Putamen (tissue), 1 donor: ENCODE data around the gene MYL12A.
"Not testable (repeated sequence)": the region's sequence is repeated elsewhere in the genome, so short reads cannot be mapped to it uniquely, and the experiment has no call there.

Source experiments
- DNase-seq: peaks from one replicate; pipeline ENCODE4 v3.0.0-alpha.2; 2016; ENCODE audit warnings: low spot score

The MYL12A gene

DNA sequence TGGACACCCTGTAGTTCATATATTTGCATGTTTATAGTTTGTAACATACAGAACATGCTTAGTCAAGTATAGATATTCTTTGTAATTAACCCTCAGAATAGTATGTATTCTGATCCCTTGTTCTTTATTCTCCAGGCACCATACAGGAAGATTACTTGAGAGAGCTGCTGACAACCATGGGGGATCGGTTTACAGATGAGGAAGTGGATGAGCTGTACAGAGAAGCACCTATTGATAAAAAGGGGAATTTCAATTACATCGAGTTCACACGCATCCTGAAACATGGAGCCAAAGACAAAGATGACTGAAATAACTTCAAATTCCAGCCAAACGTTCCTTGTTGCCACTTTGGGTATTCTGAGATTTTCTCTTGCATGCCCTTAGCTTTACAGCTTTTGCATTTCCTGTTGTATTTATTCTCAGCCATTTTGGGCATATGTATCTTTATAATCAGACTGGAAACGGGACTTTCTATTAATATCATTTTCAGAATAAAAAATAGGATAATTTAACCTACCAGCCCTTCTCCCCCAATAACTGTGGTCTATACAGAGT is 8.1 kb downstream of the MYL12A start:
- no peak for DNase-seq

DNA sequence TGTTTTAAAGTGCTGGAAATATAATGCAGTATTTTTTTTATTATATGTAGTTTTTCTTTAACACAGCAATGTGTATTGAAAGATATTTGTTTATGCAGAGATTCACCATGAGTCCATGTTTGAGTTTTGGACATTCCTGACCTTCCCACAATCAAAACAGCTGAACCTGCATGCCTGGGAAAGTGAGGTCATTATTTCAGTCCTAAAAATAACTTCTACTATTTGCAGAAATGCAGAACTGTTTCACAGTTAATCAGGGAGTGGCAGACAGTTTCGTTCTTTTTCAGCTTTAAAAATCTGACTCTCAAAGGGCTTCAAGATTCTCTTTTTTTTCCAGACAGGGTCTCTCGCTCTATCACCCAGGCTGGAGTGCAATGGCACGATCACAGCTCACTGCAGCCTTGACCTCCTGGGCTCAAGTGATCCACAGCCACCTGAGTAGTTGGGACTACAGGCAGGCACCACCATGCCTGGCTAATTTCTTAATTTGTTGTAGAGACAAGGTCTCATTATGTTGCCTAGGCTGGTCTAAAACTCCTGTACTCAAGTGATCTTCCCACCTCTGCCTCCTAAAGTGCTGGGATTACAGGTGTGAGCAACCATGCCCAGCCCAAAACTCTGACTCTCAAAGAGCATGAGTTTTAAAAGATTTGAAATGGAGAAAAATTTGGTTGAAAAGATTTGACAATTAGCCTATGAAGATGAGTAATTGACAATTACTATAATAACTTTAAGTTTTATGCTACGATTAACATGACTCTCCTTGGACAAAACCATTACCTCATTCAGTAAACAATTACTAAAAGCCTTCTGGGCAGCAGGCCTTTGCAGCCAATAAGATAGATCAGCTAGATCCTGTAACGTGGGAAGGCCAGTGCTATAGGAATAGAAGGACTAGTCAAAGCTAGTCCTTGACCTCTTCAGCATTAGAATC is 9.4 kb downstream of the MYL12A start:
- no peak for DNase-seq

DNA sequence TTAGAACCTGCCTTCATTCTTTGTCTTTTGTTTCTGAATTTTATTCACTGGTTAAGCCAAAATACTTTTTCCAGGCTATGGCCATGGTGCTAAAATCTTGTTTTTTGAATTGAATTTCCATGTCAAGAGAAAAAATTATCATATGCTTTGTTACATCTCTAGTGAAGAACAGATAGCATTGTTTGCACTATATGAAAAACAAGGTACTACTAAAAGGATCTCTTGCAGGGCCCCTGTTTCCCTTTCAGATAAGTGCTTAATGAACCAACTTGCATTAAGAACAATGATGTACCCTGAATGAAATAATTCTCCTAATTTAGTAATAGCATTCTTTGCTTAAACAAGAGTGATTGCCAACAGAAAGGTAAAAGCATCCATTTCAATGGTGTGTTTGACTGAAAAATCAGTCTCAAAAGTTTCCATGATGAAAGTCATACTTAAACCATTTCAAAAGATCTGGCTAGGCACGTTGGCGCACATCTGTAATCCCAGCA is 10.1 kb downstream of the MYL12A start:
- no peak for DNase-seq

DNA sequence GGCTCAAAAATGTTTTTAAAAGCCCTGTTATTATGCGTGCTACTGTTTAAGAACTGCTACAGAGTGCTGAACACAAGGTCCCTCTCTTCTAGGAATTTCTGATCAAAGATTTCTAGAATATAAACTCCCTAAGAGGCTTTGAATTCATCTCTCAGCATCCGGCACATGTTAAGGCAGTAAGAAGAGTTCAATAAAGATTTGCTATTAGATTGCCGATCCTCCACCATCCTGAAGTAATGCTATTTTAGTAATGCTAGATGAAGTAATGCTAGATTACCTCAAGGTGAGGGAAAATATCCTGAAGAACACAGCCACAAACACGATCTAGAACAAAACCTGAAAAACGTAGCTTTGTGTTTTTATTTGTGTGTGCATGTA is 13.4 kb downstream of the MYL12A start:
- DNase-seq, result no peak

DNA sequence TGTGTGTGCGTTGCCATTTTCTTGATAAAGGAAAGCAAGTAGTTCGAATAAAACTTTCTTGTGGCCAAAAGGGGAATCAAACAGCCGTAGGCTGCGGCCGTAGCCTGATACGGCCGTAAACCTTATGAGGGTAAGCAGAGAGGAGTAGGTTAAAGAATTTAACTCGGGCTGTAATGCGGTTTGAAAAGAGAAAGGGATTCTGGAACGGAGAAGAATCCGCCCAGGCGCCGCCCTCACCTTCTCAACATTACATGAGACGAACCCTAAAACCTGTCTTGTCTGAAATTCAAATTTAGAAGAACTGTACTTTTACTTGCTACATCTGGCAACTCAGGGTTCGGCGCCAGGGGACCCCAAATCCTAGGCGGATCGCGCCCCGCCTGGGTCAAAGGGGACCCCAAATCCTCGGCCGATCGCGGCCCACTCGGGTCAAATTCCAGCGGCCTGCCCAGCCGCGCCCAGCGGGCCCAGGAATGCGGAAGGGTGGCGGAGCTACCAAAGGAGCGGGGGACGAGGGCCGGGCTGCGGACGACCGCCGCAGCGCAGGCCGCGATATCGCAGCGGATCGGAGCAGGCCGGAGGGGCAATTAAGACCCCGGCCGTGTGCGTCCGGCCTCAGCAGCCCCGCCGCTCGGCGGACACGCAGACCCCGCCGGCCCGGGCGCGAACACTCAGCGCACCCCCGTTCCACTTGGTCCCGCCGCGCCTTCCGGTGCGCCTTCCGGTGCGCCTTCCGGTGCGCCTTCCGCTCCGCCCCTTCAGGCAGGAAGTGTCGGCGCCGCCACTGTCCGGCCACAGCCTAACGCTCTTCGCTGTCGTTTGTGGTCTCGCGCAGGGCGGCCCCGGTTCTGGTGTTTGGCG is 14.0 kb downstream of the MYL12A start, which contains the start of gene MYL12B:
Gene MYL12B, plus strand, starts transcription at position 761 of the 861 bp plus-strand sequence. CDS start 10,766 bp downstream, outside the sequence.
- DNase-seq, result peak; percentile 77

DNA sequence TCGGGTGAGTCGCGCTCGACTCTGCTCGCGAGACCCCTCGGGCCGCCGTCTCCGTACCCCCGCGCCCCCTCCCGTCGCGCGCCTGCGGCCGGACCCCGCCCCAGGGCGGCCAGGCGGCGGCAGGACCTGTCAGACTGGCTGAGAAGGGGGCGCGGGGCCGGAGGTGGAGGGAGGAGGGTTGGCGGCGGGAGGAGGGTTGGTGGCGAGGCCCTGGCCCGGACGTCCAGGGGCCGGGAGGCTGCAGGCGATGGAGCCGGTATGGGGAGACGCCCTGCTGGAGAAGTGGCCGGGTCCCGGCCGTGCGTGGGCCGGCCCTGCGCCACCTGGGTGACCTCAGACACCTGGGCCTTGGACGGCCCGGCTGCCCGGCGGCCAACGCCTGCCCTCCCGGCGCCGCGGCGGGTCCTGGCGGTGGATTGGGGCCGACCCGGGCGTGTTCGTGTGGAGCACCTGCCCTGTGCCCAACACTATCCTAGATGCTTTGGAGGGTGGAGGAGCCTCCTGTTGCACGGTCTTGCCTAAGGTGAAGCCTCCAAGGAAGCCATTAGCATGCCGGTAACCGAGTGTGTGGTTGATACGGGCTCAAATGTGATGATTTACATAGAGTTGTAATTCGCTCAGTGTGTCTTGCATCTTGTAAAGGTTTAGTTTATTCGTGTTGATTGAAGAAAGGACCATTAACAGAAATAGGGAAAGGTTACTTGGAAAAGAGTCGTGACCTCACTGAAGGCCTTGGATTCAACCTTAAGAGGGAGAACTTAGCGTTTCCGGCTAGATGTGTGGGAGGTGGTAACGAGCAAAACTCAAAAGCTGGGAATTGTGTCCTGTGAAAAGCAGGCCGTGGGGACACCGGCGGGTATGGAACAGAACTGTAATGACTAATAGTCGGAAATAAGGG is 14.9 kb downstream of the MYL12A start:
- DNase-seq, result peak; percentile 21

DNA sequence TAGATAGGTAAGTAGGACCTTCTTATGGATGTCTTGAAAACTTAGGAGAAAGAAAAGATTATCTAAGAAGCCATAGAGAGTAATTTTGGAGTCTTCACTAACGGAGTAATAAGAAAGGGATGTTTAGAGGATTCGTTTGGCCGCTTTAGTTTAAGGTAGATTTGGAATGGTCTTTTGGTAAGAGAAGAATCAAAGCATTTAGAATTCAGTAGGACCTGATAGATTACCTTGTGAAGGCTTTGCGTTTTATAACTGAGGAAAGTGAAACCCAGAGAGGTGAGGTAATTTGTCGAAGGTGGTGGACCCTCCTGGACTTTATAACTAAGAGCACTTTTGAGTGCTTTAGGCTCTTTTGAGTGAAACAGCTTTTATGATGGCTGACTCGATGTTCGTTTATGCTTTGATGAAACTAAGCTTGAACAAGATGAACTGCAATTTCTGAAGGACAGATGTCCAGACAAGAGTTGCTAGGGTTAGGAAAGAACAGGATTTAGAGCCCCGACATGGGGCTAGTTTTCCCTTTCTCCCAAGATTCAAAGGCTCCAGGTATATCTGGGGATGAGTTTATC is 15.6 kb downstream of the MYL12A start:
- no peak for DNase-seq

DNA sequence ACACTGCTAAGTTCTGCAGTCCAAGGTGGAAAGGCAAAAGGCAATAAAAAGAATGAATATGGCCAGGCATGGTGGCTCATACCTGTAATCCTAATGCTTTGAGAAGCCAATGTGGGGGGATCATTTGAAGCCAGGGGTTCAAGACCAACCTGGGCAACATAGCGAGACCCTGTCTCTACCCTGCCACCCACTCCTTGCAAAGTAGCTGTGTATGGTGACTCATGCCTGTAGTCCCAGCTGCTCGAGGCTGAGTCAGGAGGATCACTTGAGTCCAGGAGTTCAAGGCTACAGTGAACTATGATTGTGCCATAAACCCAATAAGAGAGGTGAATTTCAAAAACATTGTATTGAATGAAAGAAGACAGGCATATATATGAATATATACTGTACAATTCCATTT is 16.8 kb downstream of the MYL12A start:
- DNase-seq, result no peak

DNA sequence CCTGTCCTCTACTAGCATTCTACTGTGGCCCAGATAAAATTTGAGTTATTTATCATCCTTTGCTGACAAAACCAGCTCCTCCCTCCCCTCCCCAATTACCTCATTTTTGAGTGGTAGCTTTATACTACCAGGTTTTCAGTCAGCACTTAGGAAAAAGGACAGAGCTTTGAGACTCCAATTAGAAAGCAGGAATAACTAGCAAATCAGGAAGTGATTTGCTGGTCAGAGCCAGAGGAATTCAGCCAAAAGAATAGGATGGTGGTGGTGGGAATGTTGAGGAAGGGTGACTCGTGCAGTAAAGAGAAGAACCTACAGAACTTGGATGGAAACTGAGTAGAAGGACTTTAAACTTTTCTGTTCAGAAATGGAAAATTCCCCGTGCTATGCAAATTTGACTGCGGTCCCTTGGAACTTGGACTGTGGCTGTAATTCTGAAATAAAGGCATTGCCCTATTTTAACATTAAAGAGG is 18.0 kb downstream of the MYL12A start:
- no peak for DNase-seq

DNA sequence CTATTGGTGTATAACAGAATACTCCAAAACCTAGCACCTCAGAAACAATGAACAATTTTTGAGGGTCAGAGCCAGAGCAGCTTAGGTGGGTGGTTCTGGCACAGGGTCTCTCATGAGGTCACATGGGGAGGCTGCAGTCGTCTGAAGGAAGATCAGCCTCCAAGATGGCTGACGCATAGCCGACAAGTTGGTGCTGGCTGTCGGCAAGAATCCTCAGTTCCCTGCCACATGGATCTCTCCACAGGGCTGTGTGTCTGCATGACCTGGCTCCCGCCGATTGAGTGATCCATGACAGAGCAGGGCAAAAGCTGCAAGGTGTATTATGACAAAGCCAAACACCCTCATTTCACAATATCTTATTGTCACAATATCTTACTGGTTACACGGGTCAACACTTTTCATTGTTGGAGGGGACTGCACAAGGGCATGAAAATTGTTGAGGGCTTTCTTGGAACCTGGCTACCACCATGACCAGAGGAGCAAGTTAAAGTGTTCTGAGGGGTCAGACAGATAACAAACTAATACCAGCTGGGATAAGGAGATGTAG is 18.5 kb downstream of the MYL12A start:
- no peak for DNase-seq

DNA sequence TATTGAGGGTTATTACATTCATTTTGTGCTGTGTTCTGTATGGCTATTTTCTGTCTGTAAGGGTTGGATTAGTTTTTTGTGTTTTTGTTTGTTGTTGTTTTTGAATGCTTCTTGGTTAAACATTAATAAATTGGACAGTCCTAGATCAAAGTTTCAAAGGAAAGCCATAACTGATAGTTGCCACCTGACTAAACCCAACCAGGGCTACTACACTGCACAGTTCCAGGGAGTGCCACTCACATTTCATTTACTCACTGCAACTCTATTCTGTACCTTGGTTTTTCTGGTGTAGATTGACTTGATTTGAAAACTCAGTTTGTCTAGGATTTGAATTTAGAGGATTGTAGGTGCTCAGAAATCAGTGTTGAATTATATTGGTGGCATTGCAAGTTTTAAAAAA is 20.7 kb downstream of the MYL12A start:
- DNase-seq, result no peak

DNA sequence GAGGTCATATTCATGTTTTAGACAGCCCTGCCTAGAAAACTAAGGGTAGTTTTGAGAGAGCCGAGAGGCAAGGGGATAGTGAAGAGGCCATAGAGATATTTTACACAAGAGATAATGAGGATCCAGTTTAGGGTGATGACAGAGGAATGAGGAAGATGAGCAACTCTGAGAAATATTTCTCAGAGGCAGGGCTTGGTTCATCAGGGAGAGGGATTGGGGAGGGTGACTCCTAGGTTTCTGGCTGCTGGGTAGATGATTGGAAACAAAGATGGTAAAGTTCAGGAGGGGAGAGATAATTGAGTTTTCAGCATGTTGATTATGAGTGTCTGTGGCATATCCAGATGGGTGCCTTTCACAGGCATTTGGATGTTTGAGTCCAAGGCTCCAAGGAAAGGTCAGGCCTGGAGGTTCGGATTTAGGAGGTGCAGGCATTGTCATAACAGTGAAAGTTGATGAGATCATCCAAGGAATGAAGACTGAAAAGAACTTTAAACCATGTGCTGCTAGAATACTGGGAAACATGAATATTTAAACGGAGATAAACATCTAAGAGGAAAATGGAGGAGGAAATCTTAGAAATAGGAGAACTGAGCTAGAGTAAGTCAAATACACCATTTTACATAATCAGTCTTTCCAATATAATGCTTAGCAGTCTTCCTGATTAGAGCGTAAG is 21.8 kb downstream of the MYL12A start:
- DNase-seq, result no peak

DNA sequence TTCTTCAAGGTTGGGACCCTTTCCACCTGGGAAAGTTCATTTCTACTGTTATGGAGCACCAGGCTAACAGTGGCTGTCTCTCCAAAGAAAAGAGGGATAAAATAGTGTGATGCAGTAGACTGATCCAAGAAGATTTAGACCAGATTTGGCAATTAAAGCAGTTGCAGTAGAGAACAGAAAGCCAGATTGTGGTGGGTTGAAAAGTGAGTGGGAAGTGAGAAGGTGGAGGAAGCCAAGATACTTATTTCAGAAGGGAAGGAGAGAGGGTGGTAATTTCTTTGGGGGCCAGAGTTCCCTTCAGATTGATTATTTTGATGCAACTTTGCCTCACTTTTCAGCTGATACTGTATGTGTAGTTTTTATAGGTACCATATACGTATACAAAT is 22.3 kb downstream of the MYL12A start:
- no peak for DNase-seq

DNA sequence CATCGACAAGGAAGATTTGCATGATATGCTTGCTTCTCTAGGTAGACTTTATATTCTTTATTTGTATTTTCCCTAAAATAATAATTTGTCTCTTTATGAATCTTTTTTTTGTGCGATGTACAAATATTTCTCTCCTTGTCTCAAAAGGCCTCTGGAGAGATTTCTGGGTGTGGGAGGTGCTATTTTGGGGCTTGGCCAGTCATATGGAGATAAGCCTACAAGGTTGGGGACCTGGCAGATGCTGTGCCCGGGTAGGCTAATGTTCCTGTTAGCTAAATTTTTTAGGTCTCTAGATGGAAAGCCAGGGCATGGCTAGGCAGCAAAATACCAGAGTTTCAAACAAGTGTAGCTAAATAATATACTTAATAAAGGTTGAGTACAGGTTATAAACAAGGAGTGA is 25.4 kb downstream of the MYL12A start:
- no peak for DNase-seq

DNA sequence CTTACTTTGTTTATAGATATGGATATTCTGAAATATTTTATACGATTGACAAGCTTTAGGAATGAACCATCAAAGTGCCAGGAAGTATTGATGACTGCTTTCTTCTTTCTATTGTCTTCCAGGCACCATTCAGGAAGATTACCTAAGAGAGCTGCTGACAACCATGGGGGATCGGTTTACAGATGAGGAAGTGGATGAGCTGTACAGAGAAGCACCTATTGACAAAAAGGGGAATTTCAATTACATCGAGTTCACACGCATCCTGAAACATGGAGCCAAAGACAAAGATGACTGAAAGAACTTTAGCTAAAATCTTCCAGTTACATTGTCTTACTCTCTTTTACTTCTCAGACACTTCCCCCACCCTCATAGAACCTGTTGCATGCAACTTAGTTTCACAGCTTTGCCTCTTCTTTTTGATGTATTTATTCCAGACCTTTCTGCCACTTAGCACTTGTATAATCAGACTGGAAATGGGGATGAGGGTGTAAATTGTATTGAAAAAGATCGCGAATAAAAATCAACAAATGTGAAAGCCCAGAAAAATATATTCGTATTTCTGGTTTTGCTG is 30.1 kb downstream of the MYL12A start:
- not testable (repeated sequence) for DNase-seq

DNA sequence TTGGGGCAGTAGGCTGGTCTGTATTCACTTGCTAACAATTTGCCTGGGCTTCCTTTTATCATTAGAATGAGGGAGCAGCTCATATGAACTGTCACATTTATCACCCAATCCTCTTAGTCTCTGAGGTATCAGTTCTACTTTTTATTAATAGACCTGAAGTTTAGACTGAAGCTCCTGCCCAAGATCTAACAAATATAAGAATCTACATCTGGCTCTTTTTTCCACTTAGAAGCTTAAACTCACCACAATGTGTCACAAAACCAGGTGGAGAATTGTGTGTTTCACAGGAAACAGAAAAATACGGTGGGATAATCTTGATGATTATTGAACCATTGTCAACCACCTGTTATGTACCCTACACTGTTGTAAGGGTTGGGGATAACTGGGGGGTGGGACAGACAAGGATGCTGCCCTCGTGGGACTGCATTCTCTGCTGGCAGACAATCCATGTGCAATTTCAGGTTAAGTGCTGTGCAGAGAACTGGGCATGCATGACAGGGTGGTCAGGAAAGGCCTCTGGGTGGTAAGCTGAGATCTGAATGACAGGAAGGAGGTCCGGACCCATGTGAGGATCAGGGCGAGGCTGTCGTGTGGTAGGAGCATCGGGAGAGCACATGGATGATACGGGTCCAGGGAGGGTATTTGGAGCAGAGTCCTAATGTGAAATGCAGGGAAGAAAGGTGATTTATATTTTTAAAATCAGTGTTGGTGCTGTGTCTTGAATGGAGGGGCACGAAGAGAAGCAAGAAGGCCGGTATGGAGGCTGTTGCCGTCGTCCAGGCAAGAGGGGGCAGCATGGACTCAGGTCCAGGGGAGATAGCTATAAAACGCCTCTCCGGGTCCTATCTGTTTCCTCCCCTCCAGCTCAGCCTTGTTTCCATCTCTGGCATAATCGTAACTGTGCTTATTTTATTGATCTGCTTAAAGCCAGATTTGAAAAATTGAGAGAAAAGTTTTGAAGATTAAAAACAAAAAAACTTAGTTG is 31.9 kb downstream of the MYL12A start:
- DNase-seq, result no peak

DNA sequence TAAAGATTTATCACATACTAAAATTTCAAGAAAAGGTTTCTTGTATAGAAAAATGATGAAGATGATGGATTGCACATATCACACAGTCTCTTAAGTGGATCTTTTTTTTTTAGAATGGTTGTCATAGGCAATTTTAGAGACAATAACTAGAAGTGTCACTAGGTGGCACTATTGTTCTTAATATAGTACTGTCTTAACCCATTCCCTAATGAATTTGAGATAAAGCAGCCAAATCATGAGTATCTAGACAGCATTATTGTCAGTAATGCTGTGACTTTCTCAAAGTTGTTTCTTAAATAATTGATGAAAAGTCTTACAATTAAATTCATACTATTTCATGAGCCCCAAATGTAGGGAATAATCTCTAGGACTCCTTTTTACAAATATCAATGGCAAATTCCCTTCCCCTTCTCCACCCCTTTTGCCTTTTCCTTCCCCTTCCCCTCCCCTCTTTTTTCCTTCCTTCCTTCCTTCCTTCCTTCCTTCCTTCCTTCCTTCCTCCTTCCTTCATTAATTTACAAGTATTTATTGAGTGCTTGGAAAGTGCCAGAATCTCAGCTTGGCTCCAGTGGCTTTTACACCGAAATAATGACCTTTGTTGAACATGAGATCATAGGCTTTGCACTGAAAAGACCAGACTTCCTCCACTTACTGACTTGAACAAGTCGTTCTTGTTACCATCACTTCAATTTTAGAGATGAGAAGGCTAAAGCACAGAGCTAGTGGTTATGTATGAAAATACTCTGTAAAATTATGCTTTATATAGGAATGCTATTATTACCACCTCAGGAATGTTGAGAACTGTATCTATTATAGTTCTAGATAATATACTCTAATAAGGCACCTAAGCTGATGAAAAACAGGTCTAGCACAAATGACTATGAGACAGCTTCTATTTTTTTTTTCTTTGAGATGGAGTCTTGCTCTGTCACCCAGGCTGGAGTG is 34.1 kb downstream of the MYL12A start:
- DNase-seq, result peak; percentile 78
